LNCaP clone FGC (cell line): Measurements from ENCODE around the gene MXD4.

Experiments used
- DNase-seq: peaks from one replicate; pipeline ENCODE4 v3.0.0-alpha.2; 2011; ENCODE audit warnings: low read depth
- H3K4me3 ChIP-seq: 2 replicates; pipeline ENCODE4 v1.5.1; 2011; ENCODE audit warnings: mild to moderate bottlenecking, low read depth, low read length, control low read depth
- TF ChIP-seq, protein P1 (sequence below): IDR thresholded peaks from 2 replicates; pipeline ENCODE4 v1.5.1; 2012; ENCODE audit warnings: mild to moderate bottlenecking; ENCODE audit not compliant: control insufficient read depth, insufficient read depth; ENCODE audit errors: extremely low read depth

MXD4 gene

DNA sequence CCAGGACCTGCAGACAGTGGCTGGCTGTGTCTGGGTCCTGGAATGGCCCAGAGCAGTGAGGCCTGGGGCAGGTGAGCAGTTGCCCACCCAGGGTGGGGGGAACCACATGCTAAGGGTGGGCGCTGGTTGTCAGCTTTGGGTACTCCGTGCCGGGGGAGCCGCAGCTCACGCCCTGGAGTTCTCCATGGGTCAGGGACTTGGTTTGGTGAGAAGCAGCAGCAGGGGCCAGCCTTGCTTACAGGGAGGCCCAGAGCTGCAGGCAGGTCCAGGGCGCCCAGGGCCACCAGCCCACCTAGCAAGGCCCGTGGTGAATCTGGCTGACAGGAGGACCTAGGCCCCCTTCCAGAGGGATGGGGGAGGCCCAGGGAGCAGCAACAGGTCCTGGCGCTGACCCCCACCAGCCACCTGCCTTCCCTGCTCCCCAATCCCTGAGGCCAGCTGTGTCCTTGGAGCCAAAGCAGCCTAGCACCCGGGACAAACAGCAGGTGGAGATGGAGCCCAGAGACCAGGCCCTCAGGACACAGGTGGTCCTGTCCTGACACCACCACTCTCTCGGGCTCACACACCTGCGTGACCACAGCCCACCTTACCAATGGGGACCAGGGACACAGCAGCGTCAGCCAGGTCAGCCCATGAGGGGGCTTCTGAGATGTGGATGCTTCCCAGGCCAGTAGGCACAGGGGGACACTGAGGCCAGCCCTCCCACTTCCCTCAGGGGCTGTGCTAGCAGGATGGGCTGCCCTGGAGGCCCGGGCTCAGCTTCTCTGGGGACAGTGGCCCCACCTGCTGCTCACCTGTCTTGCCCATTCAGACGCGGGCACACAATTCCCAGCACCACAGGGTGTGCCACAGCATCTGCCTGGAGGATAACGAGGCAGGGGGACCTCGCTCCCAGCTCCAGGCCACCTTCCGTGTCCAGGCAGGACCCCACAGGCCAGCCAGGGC lies 3.5 kb downstream of the MXD4 start:
- DNase-seq = no peak
- TF ChIP-seq, protein P1, sequence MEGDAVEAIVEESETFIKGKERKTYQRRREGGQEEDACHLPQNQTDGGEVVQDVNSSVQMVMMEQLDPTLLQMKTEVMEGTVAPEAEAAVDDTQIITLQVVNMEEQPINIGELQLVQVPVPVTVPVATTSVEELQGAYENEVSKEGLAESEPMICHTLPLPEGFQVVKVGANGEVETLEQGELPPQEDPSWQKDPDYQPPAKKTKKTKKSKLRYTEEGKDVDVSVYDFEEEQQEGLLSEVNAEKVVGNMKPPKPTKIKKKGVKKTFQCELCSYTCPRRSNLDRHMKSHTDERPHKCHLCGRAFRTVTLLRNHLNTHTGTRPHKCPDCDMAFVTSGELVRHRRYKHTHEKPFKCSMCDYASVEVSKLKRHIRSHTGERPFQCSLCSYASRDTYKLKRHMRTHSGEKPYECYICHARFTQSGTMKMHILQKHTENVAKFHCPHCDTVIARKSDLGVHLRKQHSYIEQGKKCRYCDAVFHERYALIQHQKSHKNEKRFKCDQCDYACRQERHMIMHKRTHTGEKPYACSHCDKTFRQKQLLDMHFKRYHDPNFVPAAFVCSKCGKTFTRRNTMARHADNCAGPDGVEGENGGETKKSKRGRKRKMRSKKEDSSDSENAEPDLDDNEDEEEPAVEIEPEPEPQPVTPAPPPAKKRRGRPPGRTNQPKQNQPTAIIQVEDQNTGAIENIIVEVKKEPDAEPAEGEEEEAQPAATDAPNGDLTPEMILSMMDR = no peak

DNA sequence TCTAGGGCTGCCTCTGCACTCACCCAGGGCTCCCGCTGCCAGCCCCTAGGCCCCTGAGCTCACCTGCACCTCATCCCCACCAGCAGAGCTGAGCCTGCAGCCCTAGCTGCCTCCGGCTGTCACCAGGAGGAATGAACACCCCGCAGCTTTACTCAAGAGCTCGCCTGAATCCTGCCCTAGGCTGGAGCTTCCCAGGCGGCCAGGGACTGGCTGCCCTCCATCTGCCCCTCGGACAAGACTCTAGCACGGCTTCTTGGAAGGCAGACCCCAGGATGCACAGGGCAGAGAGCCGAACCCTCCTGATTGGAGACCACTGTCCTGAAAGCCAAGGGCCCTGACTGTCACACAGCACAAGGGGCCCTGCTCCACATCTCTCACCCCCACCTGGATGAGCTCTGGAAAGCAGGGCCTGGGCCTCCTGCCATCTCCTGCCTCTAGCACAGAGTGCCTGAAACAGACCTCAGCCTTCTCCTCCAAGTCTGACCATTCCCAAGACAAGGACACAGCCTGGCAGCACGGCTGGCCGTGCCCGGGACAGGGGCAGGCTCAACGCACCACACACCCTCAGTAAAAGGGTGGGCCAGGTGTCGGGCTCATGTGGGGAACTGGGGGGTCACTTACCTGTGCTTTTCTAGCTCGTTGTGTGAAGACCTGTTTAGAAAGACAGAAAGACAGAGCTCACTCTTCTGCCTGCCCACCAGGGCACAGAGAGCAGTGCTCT lies 4.4 kb downstream of the MXD4 start:
- H3K4me3 ChIP-seq = no peak overlapping the region
- no peak for DNase-seq
- TF ChIP-seq, protein P1 = no peak

More for the DNA sequence above, 3.5 kb downstream of the MXD4 start:
- H3K4me3 ChIP-seq = no peak overlapping the region

- TF ChIP-seq, protein P1 = no peak
- DNase-seq = no peak
- H3K4me3 ChIP-seq = no peak overlapping the region
Observed at GRCh38 chr4:2256781-2257191, 5.1 kb downstream of the MXD4 start.

DNA sequence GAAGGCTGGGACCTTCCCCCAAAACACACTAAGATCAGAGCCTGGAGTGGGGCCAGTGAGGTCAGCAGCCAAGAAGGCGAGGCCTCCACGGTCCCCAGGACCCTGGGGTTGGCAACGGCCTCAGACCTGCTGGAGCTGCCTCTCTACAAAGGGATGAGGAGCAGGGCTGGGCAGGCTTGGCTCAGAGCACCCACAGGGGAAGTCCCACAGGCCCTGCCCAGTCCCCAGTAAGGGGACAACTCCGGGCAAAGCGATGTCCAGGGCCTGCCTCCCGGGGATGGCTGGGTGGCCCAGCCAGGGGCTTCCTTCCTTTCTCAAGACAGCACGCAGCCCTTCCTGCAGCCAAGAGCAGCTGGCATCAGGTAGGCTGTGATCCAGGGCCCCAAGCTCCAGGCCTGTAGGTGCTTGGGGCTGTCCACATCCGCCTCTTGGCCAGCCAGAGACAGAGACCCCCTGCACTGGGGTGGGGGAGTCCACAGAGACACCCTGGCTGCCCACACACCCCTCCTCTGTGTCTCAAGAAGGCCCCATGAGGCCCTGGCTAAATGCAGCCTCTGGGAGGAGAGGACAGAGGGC lies 5.7 kb downstream of the MXD4 start:
- TF ChIP-seq, protein P1 = no peak
- H3K4me3 ChIP-seq = no peak overlapping the region
- no peak for DNase-seq

DNA sequence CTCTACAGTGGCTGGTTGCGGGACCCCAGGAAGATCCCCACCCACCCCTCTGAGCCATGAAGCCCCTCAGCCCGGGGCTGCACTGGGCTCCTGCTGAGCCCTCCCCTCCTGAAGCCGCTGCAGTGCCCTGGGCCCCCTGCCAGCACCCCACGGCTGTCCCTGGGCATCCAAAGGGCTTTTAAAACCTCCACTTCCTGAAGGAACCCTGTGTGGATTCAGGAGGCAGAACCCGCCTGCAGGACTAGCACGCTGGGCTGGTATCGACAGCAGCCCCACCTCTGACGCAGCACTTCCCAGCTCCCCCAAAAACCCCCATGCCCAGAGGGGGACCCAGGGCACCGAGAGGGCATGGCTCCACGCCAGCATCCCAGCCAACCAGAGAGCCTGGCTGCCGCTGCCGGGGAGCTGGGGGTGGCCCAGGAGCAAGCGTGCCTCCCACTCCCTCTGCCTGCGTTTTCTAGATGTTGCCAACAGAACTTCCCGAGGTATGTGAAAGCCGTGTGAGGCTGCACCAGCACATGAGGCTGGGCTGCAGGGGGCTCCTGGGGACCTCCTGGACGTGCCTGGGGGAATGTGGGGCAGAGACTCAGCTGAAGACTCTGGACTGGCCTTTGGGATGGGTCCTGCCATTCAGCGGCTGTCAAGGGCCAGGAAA lies 6.3 kb downstream of the MXD4 start:
- no peak for DNase-seq
- TF ChIP-seq, protein P1 = no peak
- H3K4me3 ChIP-seq = no peak overlapping the region

DNA sequence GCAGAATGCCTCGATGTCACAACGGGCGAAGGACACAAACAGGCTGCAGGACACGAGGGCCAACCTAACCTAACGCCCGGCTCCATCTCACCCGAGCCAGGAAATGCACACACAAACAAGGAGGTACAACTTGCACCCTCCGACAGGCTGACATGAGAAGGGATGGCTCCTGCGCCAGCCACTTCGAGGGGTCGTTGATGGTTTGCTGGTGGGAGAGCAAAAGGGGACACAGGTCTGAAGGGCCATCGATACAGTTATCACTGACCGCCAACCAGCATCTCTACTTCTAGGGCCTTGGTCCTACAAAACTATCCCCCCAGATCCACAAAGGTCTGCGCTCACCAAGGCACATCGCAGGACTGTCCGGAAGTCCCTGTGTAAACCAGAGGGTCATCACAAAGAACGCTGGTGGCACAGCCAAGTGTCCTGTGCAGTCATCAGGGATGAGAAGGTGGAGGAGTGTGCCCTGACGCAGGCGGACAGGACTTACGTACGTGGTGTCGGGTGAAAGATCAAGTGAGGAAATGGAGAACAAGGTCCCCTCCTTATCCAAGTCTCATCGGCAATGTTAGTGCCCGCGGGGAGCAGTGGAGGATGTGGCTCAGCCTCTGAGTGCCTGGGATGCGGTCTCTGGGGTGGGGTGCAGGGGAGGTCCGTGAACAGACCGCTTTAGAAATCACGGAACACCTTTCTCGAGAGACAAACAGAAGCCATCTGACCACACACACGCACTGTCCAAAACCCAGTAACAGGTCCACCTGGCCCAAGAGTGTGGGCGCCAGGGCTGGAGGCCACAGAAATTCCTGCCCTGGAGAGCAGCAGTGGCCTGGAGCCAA lies 7.0 kb downstream of the MXD4 start:
- TF ChIP-seq, protein P1 = no peak
- no peak overlapping the region for H3K4me3 ChIP-seq
- no peak for DNase-seq
